GM18873 (cell line): ENCODE measurements around the gene SLAMF6.
"Not testable (repeated sequence)": the region's sequence is repeated elsewhere in the genome, so short reads cannot be mapped to it uniquely, and the experiment has no call there.

Source experiments
- ATAC-seq: cut with Tn5 transposase; IDR thresholded peaks from one replicate; pipeline ENCODE4 v1.9.1; 2021; ENCODE audit warnings: mild to moderate bottlenecking, moderate library complexity, moderate number of reproducible peaks; ENCODE audit not compliant: unreplicated experiment, low FRiP score

SLAMF6 gene

DNA sequence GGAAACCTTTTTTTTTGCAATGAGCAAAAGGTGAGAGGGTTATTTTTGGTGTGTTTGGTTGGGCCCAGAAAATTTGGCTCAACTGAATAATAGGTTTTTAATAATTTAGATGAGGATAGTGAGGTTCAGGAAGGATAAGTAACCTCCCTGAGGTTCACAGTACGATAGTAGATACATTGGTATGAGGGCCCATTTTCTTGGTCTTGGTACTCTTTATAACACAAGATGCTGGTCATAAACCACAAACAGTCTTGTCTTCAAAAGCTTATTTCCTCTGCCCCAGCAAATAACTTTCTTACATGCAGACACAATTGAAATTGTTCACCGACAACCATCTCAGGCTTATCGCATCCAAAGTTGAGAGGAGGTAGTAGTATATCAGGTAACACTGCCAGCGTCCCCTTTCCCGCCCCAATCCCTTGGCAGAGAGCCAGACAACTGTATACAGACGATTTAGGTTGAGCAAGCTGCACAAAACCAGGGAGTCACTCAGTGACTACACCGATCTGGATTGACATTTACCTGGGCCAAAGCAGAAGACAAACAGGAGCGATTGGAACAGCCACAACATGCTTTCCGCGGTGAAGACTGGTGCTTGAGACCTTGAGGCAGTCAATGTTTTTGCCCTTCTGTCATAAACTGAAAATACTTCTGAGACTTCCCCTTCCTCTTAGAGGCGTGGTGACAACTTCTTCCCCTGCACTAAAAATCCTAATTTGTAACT lies at the start of gene SLAMF6:
Gene SLAMF6, minus strand, starts transcription at position 634 of the 724 bp plus-strand sequence. Its CDS starts 63 bp downstream, at position 571.
- no peak for ATAC-seq

- ATAC-seq, result no peak
Observed at GRCh38 chr1:160570840-160571239, 47.8 kb upstream of the SLAMF6 start.

- no peak for ATAC-seq
Observed at GRCh38 chr1:160569806-160570205, 46.8 kb upstream of the SLAMF6 start.

GRCh38 chr1:160567858-160568682 lies 45.0 kb upstream of the SLAMF6 start:
- no peak for ATAC-seq

DNA sequence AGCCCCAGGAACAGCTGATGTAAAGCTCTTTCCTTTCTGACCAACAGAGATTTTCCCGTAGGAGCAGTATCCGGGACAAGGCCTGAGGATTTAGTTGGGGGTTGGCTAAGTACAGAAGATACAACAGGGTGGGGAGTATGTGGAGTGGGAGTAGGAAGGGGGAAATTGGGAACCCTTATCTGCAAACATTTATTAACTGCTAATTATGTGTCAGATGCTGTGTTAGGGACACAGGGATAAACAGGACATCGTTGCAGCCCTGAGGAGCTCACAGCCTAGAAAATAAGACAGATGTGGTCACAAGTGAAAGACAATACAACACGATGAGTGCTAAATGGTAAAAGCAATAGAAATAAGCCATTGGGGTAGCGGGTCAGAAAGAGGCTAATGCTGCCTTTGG lies 44.3 kb upstream of the SLAMF6 start:
- no peak for ATAC-seq

- no peak for ATAC-seq
Observed at GRCh38 chr1:160565564-160565963, 42.5 kb upstream of the SLAMF6 start.

DNA sequence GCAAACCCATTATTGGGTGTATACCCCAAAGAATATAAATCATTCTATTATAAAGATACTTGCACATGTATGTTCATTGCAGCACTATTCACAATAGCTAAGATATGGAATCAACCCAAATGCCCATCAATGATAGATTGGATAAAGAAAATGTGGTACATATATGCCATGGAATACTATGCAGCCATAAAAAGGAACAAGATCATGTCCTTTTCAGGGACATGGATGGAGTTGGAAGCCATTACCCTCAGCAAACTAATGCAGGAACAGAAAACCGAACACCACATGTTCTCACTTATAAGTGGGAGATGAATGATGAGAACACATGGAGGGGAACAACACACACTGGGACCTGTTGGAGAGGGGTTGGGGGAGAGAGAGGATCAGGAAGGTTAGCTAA lies 40.2 kb upstream of the SLAMF6 start:
- ATAC-seq, result not testable (repeated sequence)

DNA sequence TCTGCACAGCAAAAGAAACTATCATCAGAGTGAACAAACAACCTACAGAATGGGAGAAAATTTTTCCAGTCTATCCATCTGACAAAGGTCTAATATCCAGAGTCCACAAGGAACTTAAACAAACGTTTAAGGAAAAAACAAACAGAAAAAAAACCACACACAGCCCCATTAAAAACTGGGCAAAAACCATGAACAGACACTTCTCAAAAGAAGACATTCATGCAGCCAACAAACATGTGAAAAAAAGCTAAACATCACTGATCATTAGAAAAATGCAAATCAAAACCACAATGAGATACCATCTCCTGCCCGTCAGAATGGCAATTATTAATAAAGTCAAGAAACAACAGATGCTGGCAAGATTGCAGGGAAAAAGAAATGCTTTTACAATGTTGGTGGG lies 39.7 kb upstream of the SLAMF6 start:
- ATAC-seq, result not testable (repeated sequence)

DNA sequence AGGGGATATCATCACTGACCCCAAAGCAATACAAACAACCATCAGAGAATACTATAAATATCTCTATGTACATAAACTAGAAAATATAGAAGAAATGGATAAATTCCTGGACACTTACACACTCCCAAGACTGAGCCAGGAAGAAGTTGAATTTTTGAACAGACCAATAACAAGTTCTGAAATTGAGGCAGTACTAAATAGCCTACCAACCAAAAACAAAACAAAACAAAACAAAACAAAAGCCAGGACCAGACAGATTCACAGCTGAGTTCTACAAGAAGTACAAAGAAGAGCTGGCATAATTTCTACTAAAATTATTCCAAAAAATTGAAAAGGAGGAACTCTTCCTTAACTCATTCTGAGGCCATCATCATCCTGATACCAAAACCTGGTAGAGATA lies 37.8 kb upstream of the SLAMF6 start:
- ATAC-seq, result no peak

DNA sequence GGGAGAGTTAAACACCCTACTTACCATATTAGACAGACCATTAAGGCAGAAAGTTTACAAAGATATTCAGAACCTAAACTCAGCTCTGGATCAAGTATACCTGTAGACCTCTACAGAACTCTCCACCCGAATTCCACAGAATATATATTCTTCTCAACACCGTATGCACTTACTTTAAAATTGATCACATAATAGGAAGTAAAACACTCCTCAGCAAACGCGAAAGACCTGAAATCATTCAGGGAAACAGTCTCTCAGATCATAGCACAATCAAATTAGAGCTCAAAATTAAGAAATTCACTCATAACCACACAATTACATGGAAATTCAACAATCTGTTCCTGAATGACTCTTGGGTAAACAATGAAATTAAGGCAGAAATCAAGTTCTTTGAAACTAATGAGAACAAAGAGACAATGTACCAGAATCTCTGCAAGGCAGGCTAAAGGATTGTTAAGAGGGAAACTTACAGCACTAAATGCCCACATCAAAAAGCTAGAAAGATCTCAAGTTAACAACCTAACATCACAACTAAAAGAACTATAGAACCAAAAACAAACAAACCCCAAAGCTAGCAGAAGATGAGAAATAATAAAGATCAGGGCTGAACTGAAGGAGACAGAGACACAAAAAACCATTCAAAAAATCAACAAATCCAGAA lies 37.1 kb upstream of the SLAMF6 start:
- no peak for ATAC-seq

DNA sequence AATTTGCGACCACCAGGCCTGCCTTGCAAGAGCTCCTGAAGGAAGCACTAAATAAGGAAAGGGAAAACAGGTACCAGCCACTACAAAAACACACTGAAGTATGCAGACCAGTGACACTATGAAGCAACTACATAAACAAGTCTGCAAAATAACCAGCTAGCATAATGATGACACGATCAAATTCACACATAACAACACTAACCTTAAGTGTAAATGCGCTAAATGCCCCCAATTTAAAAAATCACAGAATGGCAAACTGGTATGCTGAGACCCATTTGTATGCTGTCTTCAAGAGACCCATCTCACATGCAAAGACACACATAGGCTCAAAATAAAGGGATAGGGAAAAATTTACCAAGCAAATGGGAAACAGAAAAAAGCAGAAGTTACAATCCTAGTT lies 36.4 kb upstream of the SLAMF6 start:
- ATAC-seq, result not testable (repeated sequence)

DNA sequence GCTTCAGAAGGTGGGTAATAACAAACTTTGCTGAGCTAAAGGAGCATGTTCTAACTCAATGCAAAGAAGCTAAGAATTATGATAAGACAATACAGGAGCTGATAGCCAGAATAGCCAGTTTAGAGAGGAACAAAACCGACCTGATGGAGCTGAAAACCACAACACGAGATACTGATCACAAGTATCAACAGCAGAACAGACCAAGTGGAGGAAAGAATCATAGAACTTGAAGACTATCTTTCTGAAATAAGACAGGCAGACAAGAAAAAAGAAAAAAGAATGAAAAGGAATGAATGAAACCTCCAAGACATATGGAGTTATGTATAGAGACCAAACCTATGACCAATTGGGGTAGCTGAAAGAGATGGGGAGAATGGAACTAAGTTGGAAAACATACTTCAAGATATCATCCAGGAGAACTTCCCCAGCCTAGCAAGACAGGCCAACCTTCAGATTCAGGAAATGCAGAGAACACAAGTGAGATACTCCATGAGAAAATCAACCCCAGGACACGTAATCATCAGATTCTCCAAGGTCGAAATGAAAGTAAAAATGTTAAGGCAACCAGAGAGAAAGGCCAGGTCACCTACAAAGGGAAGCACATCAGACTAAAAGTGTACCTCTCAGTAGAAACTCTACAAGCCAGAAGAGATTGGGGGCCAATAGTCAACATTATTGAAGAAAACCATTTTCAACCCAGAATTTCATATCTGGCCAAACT lies 35.8 kb upstream of the SLAMF6 start:
- ATAC-seq, result no peak

DNA sequence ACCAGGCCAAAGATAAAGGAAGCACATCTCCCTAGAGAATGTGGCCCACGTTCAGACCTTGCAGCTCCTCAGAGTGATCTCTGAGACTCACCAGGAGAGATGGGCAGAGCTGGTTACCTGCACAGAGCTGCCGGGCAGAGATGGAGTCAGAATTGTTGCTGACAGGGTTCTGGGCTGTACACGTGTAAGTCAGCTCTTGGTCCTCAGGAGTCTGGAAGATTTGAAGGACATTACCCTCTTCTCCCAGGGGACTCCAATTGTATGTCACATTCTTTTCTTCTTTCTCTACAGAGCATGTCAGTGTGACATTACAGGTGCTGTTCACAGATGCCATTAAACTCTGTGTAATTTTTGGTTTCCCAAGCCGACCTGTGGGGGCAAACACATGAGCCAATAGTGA lies 30.7 kb upstream of the SLAMF6 start:
- no peak for ATAC-seq

DNA sequence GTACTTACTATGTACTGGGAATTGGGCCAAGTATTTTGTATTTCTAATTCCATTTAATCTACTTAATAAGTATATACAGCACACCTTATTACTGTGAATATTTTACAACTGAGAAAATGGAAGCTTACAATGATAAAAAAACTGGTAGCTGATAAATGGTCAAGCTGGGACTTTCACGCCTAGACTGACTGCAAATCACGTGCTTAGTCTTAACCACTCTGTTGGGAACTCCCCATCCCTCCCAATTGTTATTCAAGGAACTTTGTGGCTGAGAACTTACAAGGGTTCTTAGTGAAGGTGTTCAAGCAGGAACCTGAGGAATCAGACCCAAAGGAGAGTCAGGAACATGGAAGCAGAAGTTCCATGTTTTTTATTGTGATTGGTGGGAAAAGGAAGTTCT lies 29.4 kb upstream of the SLAMF6 start:
- ATAC-seq, result no peak

GRCh38 chr1:160550572-160551034 lies 27.5 kb upstream of the SLAMF6 start:
- ATAC-seq, result no peak

GRCh38 chr1:160549665-160550006 lies 26.6 kb upstream of the SLAMF6 start:
- no peak for ATAC-seq

DNA sequence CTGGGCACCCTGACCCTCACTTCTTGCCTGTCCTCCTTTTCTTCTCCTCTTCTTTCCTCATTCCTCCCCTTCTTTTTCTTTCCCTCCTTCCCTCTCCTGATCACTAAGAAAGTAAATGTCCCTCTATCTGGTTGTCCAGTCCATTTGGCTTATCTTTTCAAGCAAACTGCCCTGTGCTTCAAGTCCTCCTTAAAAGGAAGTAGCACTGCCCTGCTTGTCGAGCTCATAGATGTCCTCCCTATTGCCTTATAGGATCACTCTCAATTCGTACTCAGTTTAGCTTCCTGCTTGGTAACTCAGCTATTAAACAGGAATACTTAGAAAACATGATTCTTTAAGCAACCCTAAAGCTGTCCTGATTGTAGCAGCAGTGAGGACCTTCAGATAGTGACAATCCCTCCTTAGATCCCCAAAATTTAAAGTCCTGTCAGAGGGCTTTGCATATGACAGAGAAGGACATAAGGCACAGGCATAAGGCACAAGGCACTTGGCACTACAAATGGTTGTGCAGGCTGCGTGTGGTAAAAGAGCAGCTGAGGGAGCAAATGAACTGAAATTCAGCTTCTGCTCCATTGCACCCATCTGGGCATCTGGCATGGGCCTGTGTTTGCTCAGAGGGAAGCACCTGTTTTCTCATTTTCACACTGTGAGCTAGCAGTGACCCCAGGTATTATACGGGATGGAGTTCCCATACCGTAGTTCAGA lies 26.1 kb upstream of the SLAMF6 start:
- ATAC-seq, result peak; percentile 56

DNA sequence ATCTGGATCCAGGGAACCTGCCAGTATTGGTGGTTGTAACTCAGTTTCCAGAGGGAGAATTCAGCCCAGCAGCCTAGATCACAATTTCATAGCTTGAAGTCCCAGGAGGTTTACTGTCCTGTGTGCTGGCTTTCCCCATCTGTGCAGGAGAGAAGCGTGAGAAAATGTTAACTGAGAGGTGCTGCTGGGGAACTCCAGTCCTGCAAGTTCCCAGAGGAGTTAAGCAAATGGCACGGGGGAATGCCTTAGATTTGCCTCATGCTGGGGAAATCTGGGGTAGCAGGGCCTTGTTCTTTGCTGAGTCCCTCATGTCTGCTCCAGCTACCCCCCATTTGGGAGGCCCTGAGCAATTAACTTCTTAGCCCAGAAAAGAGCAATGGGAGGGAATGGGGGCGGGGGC lies 25.1 kb upstream of the SLAMF6 start:
- ATAC-seq, result no peak

DNA sequence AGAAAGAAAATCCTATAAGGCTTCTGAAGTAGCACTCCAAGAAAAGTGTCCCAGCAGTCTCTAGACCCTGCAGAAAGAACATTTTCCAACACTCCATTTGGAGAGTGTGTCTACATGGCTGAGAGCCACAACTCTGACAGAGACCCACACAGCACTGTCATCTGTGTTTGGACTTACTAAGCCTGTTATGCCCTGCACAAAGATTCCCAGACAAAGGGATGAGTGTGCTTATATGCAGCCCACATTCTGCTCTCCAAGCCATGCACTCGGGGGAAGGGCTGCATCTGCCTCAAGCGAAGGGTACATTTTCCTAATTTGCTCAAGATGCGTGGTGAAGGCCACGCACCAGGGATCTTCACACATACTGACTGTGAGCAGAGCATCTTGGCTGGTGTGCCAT lies 24.4 kb upstream of the SLAMF6 start:
- no peak for ATAC-seq

- no peak for ATAC-seq
Observed at GRCh38 chr1:160546942-160547341, 23.9 kb upstream of the SLAMF6 start.
